MM.1S (cell line): Measurements from ENCODE around the gene ARFGEF2.
"Not testable (repeated sequence)": the region's sequence is repeated elsewhere in the genome, so short reads cannot be mapped to it uniquely, and the experiment has no call there.

Experiments
- DNase-seq: peaks from one replicate; pipeline ENCODE4 v3.0.0-alpha.2; 2015
- H2AFZ ChIP-seq: fragments of 300-600 bp; sonication (generic); 2 replicates; pipeline ENCODE4 v1.6.0; 2016; ENCODE audit warnings: antibody characterized with exemption, low read length
- H3F3A ChIP-seq: fragments of 300-600 bp; sonication (generic); 2 replicates; pipeline ENCODE4 v1.6.1; 2016; ENCODE audit warnings: mild to moderate bottlenecking, antibody characterized with exemption, low read length, moderate library complexity, mixed read lengths; ENCODE audit not compliant: insufficient read depth
- H3K27ac ChIP-seq: fragments of 300-600 bp; sonication (generic); 2 replicates; pipeline ENCODE4 v1.5.1; 2016; ENCODE audit warnings: mild to moderate bottlenecking, low read length
- H3K27me3 ChIP-seq: fragments of 300-600 bp; sonication (generic); replicated peaks from 2 replicates; pipeline ENCODE4 v1.6.0; 2016; ENCODE audit warnings: low read length; ENCODE audit not compliant: insufficient read depth
- H3K36me3 ChIP-seq: fragments of 300-600 bp; sonication (generic); replicated peaks from 2 replicates; pipeline ENCODE4 v1.6.1; 2016; ENCODE audit warnings: mild to moderate bottlenecking, low read length, mixed read lengths; ENCODE audit not compliant: insufficient read depth
- H3K4me1 ChIP-seq: fragments of 300-600 bp; sonication (generic); 2 replicates; pipeline ENCODE4 v1.6.1; 2016; ENCODE audit warnings: low read length, mixed read lengths
- H3K4me2 ChIP-seq: fragments of 300-600 bp; sonication (generic); 2 replicates; pipeline ENCODE4 v1.6.0; 2016; ENCODE audit warnings: low read depth, low read length
- H3K4me3 ChIP-seq: fragments of 300-600 bp; sonication (generic); 2 replicates; pipeline ENCODE4 v1.5.1; 2016; ENCODE audit warnings: low read length, mixed read lengths
- H3K79me2 ChIP-seq: fragments of 300-600 bp; sonication (generic); 2 replicates; pipeline ENCODE4 v1.6.1; 2016; ENCODE audit warnings: mixed run types, low read length, mixed read lengths
- H3K9ac ChIP-seq: fragments of 300-600 bp; sonication (generic); 2 replicates; pipeline ENCODE4 v1.6.1; 2016; ENCODE audit warnings: low read length, mixed read lengths
- H3K9me2 ChIP-seq: fragments of 300-600 bp; sonication (generic); replicated peaks from 2 replicates; pipeline ENCODE4 v1.6.1; 2016; ENCODE audit warnings: mild to moderate bottlenecking, low read length, mixed read lengths; ENCODE audit not compliant: insufficient read depth
- H3K9me3 ChIP-seq: fragments of 300-600 bp; sonication (generic); replicated peaks from 2 replicates; pipeline ENCODE4 v1.6.1; 2016; ENCODE audit warnings: mild to moderate bottlenecking, low read length, mixed read lengths; ENCODE audit not compliant: insufficient read depth
- H4K20me1 ChIP-seq: fragments of 300-600 bp; sonication (generic); 2 replicates; pipeline ENCODE4 v1.6.1; 2016; ENCODE audit warnings: mild to moderate bottlenecking, low read length, moderate library complexity, mixed read lengths; ENCODE audit not compliant: insufficient read depth
- CTCF ChIP-seq: fragments of 300-600 bp; sonication (generic); IDR thresholded peaks from 2 replicates; pipeline ENCODE4 v1.5.1; 2016; ENCODE audit warnings: antibody characterized with exemption, low read length, mixed read lengths
- EZH2 ChIP-seq: fragments of 300-600 bp; sonication (generic); optimal IDR thresholded peaks from 2 replicates; pipeline ENCODE3; 2017; ENCODE audit warnings: low read depth, mild to moderate bottlenecking, antibody characterized with exemption, low read length, mixed read lengths
- EZH2phosphoT487 ChIP-seq: fragments of 300-600 bp; sonication (generic); IDR thresholded peaks from 2 replicates; pipeline ENCODE4 v1.6.1; 2018; ENCODE audit warnings: antibody characterized with exemption, low read length

ARFGEF2 gene

GRCh38 chr20:48886194-48886593 lies 35.3 kb upstream of the ARFGEF2 start:
- Histone ChIP-seq H3K9me3 (no peaks in the 10 kb centered on the region), H3F3A (no peaks in the 10 kb centered on the region), H3K4me2 (no peak overlapping the region), H3K36me3 (no peaks in the 10 kb centered on the region), H3K9ac (no peak overlapping the region), H3K9me2 (no peaks in the 10 kb centered on the region), H3K4me3 (no peak overlapping the region), H3K4me1 (no peaks in the 10 kb centered on the region), H3K27ac (no peak overlapping the region), H3K27me3 (no peaks in the 10 kb centered on the region), H2AFZ (no peak overlapping the region), H4K20me1 (no peaks in the 10 kb centered on the region), H3K79me2 (no peaks in the 10 kb centered on the region)
- no peak for DNase-seq
- no peak for TF ChIP-seq EZH2
- TF ChIP-seq EZH2phosphoT487, result no peak
- TF ChIP-seq CTCF, result no peak

DNA sequence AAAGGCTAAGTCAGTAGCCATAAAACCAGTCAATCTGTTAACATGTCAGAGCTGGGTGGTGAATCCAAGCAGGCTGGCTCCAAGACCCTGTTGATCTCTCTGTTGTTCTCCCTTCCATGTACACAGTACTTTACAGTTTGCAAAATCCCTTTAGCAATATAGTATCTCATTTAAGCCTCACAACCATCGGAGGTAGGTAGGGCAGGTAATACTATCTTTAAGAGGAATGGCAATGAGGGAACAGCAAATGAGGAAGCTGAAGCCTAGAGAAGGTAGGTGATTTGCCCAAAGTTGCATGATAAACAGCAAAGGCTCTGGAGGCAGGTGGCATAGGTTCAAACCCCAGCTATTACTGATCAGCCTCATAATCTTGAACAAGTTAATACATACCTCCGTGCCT lies 34.7 kb upstream of the ARFGEF2 start:
- TF ChIP-seq EZH2 (no peak), EZH2phosphoT487 (no peak), CTCF (no peak)
- H4K20me1 ChIP-seq, result no peaks in the 10 kb centered on the region
- DNase-seq, result no peak
- H3K4me3 ChIP-seq, result no peak overlapping the region
- no peaks in the 10 kb centered on the region for H3K79me2 ChIP-seq
- no peaks in the 10 kb centered on the region for H3F3A ChIP-seq
- H3K27ac ChIP-seq, result no peak overlapping the region
- H3K4me1 ChIP-seq, result no peaks in the 10 kb centered on the region
- H3K4me2 ChIP-seq, result no peak overlapping the region
- no peaks in the 10 kb centered on the region for H3K9me2 ChIP-seq
- no peaks in the 10 kb centered on the region for H3K9me3 ChIP-seq
- H3K9ac ChIP-seq, result no peak overlapping the region
- H2AFZ ChIP-seq, result no peak overlapping the region
- H3K27me3 ChIP-seq, result no peaks in the 10 kb centered on the region
- H3K36me3 ChIP-seq, result no peaks in the 10 kb centered on the region

- H3K4me2 ChIP-seq, H3K4me1 ChIP-seq, H3K9me2 ChIP-seq, H3K36me3 ChIP-seq, DNase-seq, H3K4me3 ChIP-seq, H2AFZ ChIP-seq, H3K79me2 ChIP-seq, H3K27me3 ChIP-seq, H3K27ac ChIP-seq, H4K20me1 ChIP-seq, H3K9me3 ChIP-seq, H3F3A ChIP-seq, H3K9ac ChIP-seq: not testable (repeated sequence)
Measured at GRCh38 chr20:48888517-48888916, 33.0 kb upstream of the ARFGEF2 start.

- no peaks in the 10 kb centered on the region for H3K79me2 ChIP-seq
- H4K20me1 ChIP-seq, result no peaks in the 10 kb centered on the region
- H3K27me3 ChIP-seq, result no peaks in the 10 kb centered on the region
- no peaks in the 10 kb centered on the region for H3K36me3 ChIP-seq
- no peaks in the 10 kb centered on the region for H3F3A ChIP-seq
- no peak overlapping the region for H2AFZ ChIP-seq
- H3K9me3 ChIP-seq, result no peaks in the 10 kb centered on the region
- DNase-seq, result no peak
- no peak overlapping the region for H3K27ac ChIP-seq
- no peak for TF ChIP-seq CTCF
- no peak for TF ChIP-seq EZH2
- no peak for TF ChIP-seq EZH2phosphoT487
- H3K4me2 ChIP-seq, result no peak overlapping the region
- H3K9me2 ChIP-seq, result no peaks in the 10 kb centered on the region
- no peak overlapping the region for H3K4me3 ChIP-seq
- H3K9ac ChIP-seq, result no peak overlapping the region
- H3K4me1 ChIP-seq, result no peaks in the 10 kb centered on the region
Measured at GRCh38 chr20:48889140-48889790, 32.2 kb upstream of the ARFGEF2 start.
